Vagina (tissue), 2 donors: Measurements from ENCODE around the gene ASTN2.

ENCODE experiments used
- POLR2A ChIP-seq, 2 donors: fragments of 450-650 bp; IDR thresholded peaks; one replicate each; pipeline ENCODE4 v1.6.1; 2017; ENCODE audit warnings: antibody characterized with exemption in 2 of 2, mild to moderate bottlenecking in 2 of 2, moderate library complexity in 2 of 2
- TF ChIP-seq, protein P1 (sequence below), 3 experiments: fragments of 450-650 bp in 2 of 3; fragments of 200-600 bp in 1 of 3; sonication (generic) in 1 of 3; IDR thresholded peaks; one replicate each; pipeline ENCODE4 v1.5.1; 2017 to 2019; ENCODE audit warnings: antibody characterized with exemption in 3 of 3, mild to moderate bottlenecking in 2 of 3, moderate library complexity in 2 of 3

DNA sequence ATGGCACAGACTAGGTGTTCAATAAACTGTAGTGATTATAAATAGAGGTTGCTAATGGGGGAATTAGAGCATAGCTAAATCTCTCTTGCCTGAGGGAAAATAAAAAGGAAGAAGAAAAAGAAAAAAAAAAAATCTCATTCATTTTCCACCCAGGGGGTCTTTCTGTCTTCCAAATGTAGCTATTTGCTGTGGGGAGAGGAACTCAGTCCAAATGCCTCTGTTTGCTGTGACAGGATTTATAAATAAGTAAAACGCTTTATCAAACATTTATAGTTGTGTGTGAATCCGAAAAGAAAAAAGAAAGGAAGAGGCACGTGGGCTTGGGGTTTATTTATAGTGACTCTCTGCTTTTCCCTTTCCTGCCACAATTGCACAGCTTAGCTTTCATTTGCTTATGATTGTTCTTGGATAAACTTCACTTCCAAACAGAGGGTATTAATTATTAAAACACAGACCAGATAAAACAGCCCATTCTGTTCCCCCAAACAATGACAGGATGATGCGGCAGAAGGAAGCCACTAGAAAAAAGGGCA, 245.7 kb downstream of the ASTN2 start:
- TF ChIP-seq, protein P1, sequence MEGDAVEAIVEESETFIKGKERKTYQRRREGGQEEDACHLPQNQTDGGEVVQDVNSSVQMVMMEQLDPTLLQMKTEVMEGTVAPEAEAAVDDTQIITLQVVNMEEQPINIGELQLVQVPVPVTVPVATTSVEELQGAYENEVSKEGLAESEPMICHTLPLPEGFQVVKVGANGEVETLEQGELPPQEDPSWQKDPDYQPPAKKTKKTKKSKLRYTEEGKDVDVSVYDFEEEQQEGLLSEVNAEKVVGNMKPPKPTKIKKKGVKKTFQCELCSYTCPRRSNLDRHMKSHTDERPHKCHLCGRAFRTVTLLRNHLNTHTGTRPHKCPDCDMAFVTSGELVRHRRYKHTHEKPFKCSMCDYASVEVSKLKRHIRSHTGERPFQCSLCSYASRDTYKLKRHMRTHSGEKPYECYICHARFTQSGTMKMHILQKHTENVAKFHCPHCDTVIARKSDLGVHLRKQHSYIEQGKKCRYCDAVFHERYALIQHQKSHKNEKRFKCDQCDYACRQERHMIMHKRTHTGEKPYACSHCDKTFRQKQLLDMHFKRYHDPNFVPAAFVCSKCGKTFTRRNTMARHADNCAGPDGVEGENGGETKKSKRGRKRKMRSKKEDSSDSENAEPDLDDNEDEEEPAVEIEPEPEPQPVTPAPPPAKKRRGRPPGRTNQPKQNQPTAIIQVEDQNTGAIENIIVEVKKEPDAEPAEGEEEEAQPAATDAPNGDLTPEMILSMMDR (IDR thresholded peaks at IDR 0.05): no peak
- no peak for TF ChIP-seq POLR2A (IDR thresholded peaks at IDR 0.05)
